Nephron progenitor cell (in vitro differentiated cells): Measurements from ENCODE around the gene OAS1.
"Not testable (repeated sequence)": the region's sequence is repeated elsewhere in the genome, so short reads cannot be mapped to it uniquely, and the experiment has no call there.

Experiments used
- DNase-seq: peaks from one replicate; pipeline ENCODE4 v3.0.0; 2021
- H3K27ac Mint-ChIP-seq: 2 replicates; pipeline ENCODE4 v1.8.0; 2021; ENCODE audit warnings: mild to moderate bottlenecking, moderate library complexity, mixed read lengths
- H3K27me3 Mint-ChIP-seq: 2 replicates; pipeline ENCODE4 v1.8.0; 2021; ENCODE audit warnings: mild to moderate bottlenecking, low read depth, mixed read lengths; ENCODE audit not compliant: poor library complexity
- H3K36me3 Mint-ChIP-seq: 2 replicates; pipeline ENCODE4 v1.8.0; 2021; ENCODE audit warnings: low read depth, mixed read lengths
- H3K4me1 Mint-ChIP-seq: 2 replicates; pipeline ENCODE4 v1.8.0; 2021; ENCODE audit warnings: mixed read lengths
- H3K4me3 Mint-ChIP-seq: 2 replicates; pipeline ENCODE4 v1.8.0; 2021; ENCODE audit warnings: mild to moderate bottlenecking, moderate library complexity, mixed read lengths
- H3K9me3 Mint-ChIP-seq: 2 replicates; pipeline ENCODE4 v1.8.0; 2021; ENCODE audit warnings: mild to moderate bottlenecking, moderate library complexity, mixed read lengths
- TF ChIP-seq, protein P1 (sequence below): fragments of 200-600 bp; sonication (generic); IDR thresholded peaks from 2 replicates; pipeline ENCODE4 v1.5.0; 2021; ENCODE audit warnings: antibody characterized with exemption

The OAS1 gene

DNA sequence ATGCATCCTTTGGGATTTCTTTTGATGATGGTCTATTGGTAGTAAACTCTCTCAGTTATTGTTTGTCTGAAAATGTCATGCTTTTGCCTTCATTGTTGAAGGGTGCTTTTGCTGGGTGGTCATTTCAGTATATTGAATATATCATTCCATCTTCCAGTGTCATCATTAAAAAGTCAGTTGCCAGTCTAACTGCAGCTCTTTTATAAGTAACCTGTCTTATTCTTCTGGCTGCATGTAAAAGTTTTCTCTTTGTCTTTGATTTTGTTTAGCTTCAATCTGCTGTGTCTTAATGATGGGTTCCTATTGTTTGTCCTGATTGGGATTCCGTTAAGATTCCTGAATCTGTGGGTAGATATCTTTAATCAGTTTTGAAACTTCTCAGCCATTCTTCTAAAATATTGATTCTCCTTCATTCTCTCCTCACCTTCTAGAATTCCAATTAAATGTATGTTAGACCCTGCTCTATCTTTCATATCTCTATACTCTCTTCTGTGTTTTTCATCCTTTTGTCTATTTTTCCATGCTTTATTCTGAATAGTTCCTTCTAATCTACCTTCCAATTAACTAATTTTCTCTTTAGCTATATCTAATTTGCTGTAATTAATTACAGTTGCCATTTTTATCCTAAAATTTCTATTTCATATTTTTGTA, 6.4 kb downstream of the OAS1 start:
- Mint-ChIP-seq H3K27me3 (peaks cover 47% of the 10 kb centered on the region), H3K4me3 (no peak overlapping the region), H3K27ac (no peak overlapping the region), H3K4me1 (no peaks in the 10 kb centered on the region), H3K36me3 (no peaks in the 10 kb centered on the region), H3K9me3 (peaks cover 55% of the 10 kb centered on the region)
- DNase-seq = no peak
- TF ChIP-seq, protein P1, sequence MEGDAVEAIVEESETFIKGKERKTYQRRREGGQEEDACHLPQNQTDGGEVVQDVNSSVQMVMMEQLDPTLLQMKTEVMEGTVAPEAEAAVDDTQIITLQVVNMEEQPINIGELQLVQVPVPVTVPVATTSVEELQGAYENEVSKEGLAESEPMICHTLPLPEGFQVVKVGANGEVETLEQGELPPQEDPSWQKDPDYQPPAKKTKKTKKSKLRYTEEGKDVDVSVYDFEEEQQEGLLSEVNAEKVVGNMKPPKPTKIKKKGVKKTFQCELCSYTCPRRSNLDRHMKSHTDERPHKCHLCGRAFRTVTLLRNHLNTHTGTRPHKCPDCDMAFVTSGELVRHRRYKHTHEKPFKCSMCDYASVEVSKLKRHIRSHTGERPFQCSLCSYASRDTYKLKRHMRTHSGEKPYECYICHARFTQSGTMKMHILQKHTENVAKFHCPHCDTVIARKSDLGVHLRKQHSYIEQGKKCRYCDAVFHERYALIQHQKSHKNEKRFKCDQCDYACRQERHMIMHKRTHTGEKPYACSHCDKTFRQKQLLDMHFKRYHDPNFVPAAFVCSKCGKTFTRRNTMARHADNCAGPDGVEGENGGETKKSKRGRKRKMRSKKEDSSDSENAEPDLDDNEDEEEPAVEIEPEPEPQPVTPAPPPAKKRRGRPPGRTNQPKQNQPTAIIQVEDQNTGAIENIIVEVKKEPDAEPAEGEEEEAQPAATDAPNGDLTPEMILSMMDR = no peak

DNA sequence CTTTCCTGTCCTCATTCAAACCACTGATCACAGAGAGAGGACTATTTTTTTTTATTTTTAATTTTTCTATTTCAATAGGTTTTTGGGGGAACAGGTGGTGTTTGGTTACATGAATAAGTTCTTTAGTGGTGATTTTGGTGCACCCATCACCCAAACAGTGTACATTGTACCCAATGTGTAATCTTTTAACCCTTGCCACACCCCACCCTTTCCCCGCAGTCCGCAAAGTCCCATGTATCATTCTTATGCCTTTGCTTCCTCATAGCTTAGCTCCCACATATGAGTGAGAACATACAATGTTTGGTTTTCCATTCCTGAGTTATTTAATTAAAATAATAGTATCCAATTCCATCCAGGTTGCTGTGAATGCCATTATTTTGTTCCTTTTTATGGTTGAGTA, 7.1 kb downstream of the OAS1 start:
- not testable (repeated sequence) for DNase-seq, H3K36me3 Mint-ChIP-seq, H3K4me3 Mint-ChIP-seq, H3K4me1 Mint-ChIP-seq, H3K27ac Mint-ChIP-seq
- peaks cover 55% of the 10 kb centered on the region for H3K9me3 Mint-ChIP-seq
- H3K27me3 Mint-ChIP-seq = peaks cover 46% of the 10 kb centered on the region

DNA sequence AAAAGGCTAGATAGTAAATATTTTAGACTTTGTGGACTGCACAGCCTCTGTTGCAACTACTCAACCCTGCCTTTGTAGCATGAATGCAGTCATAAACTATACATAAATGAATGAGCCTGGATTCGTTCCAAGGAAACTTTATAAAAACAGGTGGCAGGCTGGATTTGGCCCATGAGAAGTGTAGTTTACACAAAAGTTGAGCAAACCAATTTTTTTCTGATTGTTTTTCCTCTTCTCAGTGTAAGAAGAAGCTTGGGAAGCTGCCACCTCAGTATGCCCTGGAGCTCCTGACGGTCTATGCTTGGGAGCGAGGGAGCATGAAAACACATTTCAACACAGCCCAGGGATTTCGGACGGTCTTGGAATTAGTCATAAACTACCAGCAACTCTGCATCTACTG, 9.5 kb downstream of the OAS1 start:
- no peak for DNase-seq
- Mint-ChIP-seq H3K9me3 (peaks cover 44% of the 10 kb centered on the region), H3K36me3 (no peaks in the 10 kb centered on the region), H3K27ac (no peak overlapping the region), H3K27me3 (peaks cover 52% of the 10 kb centered on the region), H3K4me1 (no peaks in the 10 kb centered on the region), H3K4me3 (no peak overlapping the region)
- TF ChIP-seq, protein P1 = no peak

DNA sequence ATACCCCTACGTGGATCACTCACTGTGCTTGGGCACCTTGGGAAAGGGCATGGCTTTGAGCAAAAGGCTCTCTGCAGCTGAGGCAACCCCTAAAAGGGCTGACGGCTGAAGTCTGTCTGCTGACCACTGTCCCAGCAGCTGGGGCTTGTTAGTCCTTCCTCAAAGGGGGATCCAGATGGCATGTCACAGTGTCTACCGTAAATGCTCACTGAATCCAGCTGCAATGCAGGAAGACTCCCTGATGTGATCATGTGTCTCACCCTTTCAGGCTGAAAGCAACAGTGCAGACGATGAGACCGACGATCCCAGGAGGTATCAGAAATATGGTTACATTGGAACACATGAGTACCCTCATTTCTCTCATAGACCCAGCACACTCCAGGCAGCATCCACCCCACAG, 12.4 kb downstream of the OAS1 start:
- H3K27me3 Mint-ChIP-seq = peaks cover 50% of the 10 kb centered on the region
- no peaks in the 10 kb centered on the region for H3K4me1 Mint-ChIP-seq
- H3K9me3 Mint-ChIP-seq = peaks cover 19% of the 10 kb centered on the region
- TF ChIP-seq, protein P1 = no peak
- H3K27ac Mint-ChIP-seq = no peak overlapping the region
- H3K36me3 Mint-ChIP-seq = no peaks in the 10 kb centered on the region
- no peak overlapping the region for H3K4me3 Mint-ChIP-seq
- no peak for DNase-seq

DNA sequence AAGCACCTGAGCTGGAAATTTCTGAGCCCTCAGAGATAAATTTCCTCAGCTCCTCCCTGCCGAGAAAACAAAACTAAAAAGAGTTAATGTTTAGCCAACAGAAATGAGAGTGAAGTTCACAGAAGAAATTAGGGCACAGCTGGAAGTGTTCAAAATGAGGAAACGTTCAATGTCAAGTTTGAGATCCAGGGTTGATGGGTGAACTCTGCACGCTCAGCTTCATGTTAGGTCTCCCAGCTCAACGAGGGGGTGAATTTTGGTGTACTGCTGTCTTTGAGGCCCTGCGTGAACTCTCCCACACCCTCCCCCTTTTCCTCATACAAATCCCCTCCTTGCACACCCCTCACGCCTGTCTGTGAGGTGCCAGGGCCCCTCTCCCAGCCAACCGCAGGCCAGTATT, 18.2 kb downstream of the OAS1 start:
- H3K27ac Mint-ChIP-seq = no peak overlapping the region
- H3K9me3 Mint-ChIP-seq = peaks cover 16% of the 10 kb centered on the region
- H3K36me3 Mint-ChIP-seq = no peaks in the 10 kb centered on the region
- H3K4me1 Mint-ChIP-seq = peaks cover 4% of the 10 kb centered on the region
- no peak for DNase-seq
- peaks cover 26% of the 10 kb centered on the region for H3K27me3 Mint-ChIP-seq
- no peak overlapping the region for H3K4me3 Mint-ChIP-seq
- TF ChIP-seq, protein P1 = no peak

DNA sequence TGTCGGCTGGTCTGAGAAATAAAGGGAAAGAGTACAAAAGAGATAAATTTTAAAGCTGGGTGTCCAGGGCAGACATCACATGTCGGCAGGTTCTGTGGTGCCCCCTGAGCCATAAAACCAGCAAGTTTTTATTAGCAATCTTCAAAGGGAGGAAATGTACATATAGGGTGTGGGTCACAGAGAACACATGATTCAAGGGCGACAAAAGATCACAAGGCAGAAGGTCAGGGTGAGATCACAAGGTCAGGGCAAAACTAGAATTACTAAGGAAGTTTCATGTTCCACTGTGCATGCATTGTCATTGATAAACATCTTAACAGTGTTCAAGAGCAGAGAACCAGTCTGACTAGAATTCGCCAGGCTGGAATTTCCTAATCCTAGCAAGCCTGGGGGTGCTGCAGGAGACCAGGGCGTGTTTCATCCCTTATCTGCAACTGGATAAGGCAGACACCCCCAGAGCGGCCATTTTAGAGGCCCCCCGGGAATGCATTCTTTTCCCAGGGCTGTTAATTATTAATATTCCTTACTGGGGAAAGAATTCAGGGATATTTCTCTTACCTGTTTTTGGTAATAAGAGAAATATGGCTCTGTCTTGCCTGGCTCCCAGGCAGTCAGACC, 19.8 kb downstream of the OAS1 start:
- not testable (repeated sequence) for DNase-seq, H3K27ac Mint-ChIP-seq, H3K4me1 Mint-ChIP-seq, H3K4me3 Mint-ChIP-seq, H3K36me3 Mint-ChIP-seq
- peaks cover 16% of the 10 kb centered on the region for H3K9me3 Mint-ChIP-seq
- H3K27me3 Mint-ChIP-seq = peaks cover 11% of the 10 kb centered on the region

DNA sequence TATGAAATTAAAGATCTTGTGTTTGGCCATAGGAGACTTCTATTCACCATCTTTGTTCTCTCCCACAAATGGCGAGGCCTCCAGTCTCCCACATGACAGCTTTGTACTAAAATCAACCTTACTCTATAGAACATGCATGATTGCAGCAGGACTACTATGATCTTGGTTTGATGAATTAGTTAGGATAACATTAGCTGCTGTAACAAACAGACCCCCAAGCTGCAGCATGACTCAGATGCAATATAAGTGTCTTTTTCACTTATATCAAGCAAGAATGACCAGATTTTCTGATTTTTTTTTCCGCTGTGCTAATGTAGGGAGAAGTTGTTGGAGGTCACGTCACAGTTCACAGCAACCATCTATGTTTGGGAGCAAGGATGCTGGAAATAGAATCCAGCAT, 20.7 kb downstream of the OAS1 start:
- Mint-ChIP-seq H3K36me3 (no peaks in the 10 kb centered on the region), H3K4me3 (no peak overlapping the region), H3K4me1 (peaks cover 4% of the 10 kb centered on the region), H3K9me3 (peaks cover 16% of the 10 kb centered on the region), H3K27ac (no peak overlapping the region), H3K27me3 (peaks cover 13% of the 10 kb centered on the region)
- TF ChIP-seq, protein P1 = no peak
- DNase-seq = no peak
